Measurements from ENCODE around the gene PLAGL2.
"Not testable (repeated sequence)": the region's sequence is repeated elsewhere in the genome, so short reads cannot be mapped to it uniquely, and the experiment has no call there.

The PLAGL2 gene

GRCh38 chr20:32203356-32204204 is 4.0 kb downstream of the PLAGL2 start:
- DNase-seq = peak; percentile 37

- no peak for DNase-seq
Observed at GRCh38 chr20:32201977-32202363, 5.6 kb downstream of the PLAGL2 start.

- no peak for DNase-seq
Observed at GRCh38 chr20:32201296-32201976, 6.1 kb downstream of the PLAGL2 start.

GRCh38 chr20:32199006-32199405 is 8.5 kb downstream of the PLAGL2 start:
- no peak for DNase-seq

GRCh38 chr20:32197136-32197535 is 10.4 kb downstream of the PLAGL2 start:
- not testable (repeated sequence) for DNase-seq

- DNase-seq = not testable (repeated sequence)
Observed at GRCh38 chr20:32196613-32197012, 10.9 kb downstream of the PLAGL2 start.

GRCh38 chr20:32195581-32195980 is 12.0 kb downstream of the PLAGL2 start:
- DNase-seq = no peak

- no peak for DNase-seq
Observed at GRCh38 chr20:32193996-32194395, 13.5 kb downstream of the PLAGL2 start.

- DNase-seq = not testable (repeated sequence)
Observed at GRCh38 chr20:32193336-32193735, 14.2 kb downstream of the PLAGL2 start.

GRCh38 chr20:32192698-32193097 is 14.8 kb downstream of the PLAGL2 start:
- DNase-seq = no peak

- no peak for DNase-seq
Observed at GRCh38 chr20:32191873-32192272, 15.7 kb downstream of the PLAGL2 start.

- no peak for DNase-seq
Observed at GRCh38 chr20:32191422-32191821, 16.1 kb downstream of the PLAGL2 start.

GRCh38 chr20:32190616-32191415 is 16.7 kb downstream of the PLAGL2 start:
- DNase-seq = no peak

GRCh38 chr20:32189691-32190615 is 17.6 kb downstream of the PLAGL2 start:
- no peak for DNase-seq

- no peak for DNase-seq
Observed at GRCh38 chr20:32189123-32189410, 18.5 kb downstream of the PLAGL2 start.

GRCh38 chr20:32188376-32189122 is 19.0 kb downstream of the PLAGL2 start:
- no peak for DNase-seq

- DNase-seq = no peak
Observed at GRCh38 chr20:32186506-32186905, 21.0 kb downstream of the PLAGL2 start.

- no peak for DNase-seq
Observed at GRCh38 chr20:32184961-32185603, 22.5 kb downstream of the PLAGL2 start.

GRCh38 chr20:32183947-32184635 is 23.5 kb downstream of the PLAGL2 start:
- no peak for DNase-seq

- no peak for DNase-seq
Observed at GRCh38 chr20:32181606-32182005, 25.9 kb downstream of the PLAGL2 start.

- DNase-seq = no peak
Observed at GRCh38 chr20:32179934-32180333, 27.6 kb downstream of the PLAGL2 start.

Measured in NCI-H510A (cell line).